Uterus (tissue), 2 donors: ENCODE results near the gene ZNF576.

Experiments
- CTCF ChIP-seq, 4 experiments: fragments of 200-600 bp in 2 of 4; fragments of 450-650 bp in 2 of 4; sonication (generic) in 2 of 4; IDR thresholded peaks; one replicate each; pipeline ENCODE4 v1.5.1; 2016 to 2019; ENCODE audit warnings: antibody characterized with exemption in 4 of 4, mild to moderate bottlenecking in 2 of 4, moderate library complexity in 1 of 4
- POLR2A ChIP-seq, 2 donors: fragments of 450-650 bp; IDR thresholded peaks; one replicate each; pipeline ENCODE4 v1.6.1; 2016; ENCODE audit warnings: antibody characterized with exemption in 2 of 2, mild to moderate bottlenecking in 1 of 2, moderate library complexity in 1 of 2

- no peak for TF ChIP-seq CTCF (IDR thresholded peaks at IDR 0.05)
- no peak for TF ChIP-seq POLR2A (IDR thresholded peaks at IDR 0.05)
Measured at GRCh38 chr19:43606569-43607229, 10.3 kb downstream of the ZNF576 start.
